ENCODE measurements around the gene NHEJ1.
"Not testable (repeated sequence)": the region's sequence is repeated elsewhere in the genome, so short reads cannot be mapped to it uniquely, and the experiment has no call there.

The NHEJ1 gene, protein sequence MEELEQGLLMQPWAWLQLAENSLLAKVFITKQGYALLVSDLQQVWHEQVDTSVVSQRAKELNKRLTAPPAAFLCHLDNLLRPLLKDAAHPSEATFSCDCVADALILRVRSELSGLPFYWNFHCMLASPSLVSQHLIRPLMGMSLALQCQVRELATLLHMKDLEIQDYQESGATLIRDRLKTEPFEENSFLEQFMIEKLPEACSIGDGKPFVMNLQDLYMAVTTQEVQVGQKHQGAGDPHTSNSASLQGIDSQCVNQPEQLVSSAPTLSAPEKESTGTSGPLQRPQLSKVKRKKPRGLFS

GRCh38 chr2:219160186-219161017 is at the start of gene NHEJ1:
TSS of gene NHEJ1 (minus strand) at chr2:219160815. CDS start at chr2:219158362, 2,453 bp downstream.
- H3K4me3 ChIP-seq (ENCODE audit: low read length) = peak within 1 kb of the TSS; percentile 78
- TF ChIP-seq ZNF274 (IDR thresholded peaks at IDR 0.05; ENCODE audit: low read depth, low read length) = no peak

GRCh38 chr2:219209236-219210195 is 48.9 kb upstream of the NHEJ1 start:
- no peak for TF ChIP-seq ZNF274 (IDR thresholded peaks at IDR 0.05; ENCODE audit: low read depth, low read length)
- no peak overlapping the region for H3K4me3 ChIP-seq (ENCODE audit: low read length)

GRCh38 chr2:219207884-219208740 is 47.5 kb upstream of the NHEJ1 start:
- no peak overlapping the region for H3K4me3 ChIP-seq (ENCODE audit: low read length)
- TF ChIP-seq ZNF274 (IDR thresholded peaks at IDR 0.05; ENCODE audit: low read depth, low read length) = no peak

GRCh38 chr2:219207134-219207883 is 46.7 kb upstream of the NHEJ1 start:
- no peak for TF ChIP-seq ZNF274 (IDR thresholded peaks at IDR 0.05; ENCODE audit: low read depth, low read length)

DNA sequence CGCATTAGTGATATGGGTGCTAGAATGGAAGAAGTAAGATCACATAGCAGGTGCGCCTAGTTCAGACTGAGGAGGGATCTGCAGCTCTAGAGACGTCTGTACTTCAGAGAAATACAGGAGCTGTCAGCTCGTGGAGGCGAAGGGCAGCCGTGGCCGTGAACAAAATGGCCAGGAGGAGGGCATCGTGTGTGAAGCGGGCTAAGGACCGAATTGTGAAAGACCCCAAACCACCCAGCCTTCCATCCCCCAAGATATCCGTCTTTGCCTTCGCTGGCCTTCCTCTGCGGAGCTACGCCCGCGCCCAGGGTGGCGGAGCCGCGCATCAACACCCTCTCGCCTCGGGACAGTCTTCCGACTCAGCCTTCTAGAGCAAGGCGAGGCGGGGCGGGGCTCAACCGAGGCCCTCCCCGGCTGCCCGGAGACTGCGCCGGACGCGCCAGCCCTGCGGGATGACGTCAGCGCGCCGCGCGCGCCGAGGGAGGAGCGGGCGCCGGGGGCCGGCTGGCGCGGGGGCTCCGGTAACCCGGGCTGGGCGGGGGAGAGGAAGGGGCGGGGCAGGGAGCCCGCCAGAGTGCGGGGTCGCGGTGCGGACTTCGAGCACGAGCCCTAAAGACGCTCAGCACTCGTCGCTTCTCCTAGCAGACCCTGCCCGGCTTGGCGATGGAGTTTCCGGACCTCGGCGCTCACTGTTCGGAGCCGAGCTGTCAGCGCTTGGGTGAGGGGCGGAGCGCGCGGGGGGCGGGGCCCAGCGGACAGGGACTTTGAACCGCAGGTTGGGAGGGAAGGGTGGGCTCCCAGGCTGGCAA is 45.9 kb upstream of the NHEJ1 start, which contains the start of gene ZFAND2B:
ZFAND2B (plus strand) TSS at position 455 of the 806 bp plus-strand sequence; CDS start at position 661, 206 bp downstream.
- peak within 1 kb of the TSS; percentile 78 for H3K4me3 ChIP-seq (ENCODE audit: low read length)

More at GRCh38 chr2:219207134-219207883, 46.7 kb upstream of the NHEJ1 start:
- peak overlapping the region; percentile 55; the same call in 1 of the 2 replicates for H3K4me3 ChIP-seq (ENCODE audit: low read length)

GRCh38 chr2:219205981-219206327 is 45.3 kb upstream of the NHEJ1 start:
- no peak for TF ChIP-seq ZNF274 (IDR thresholded peaks at IDR 0.05; ENCODE audit: low read depth, low read length)
- H3K4me3 ChIP-seq (ENCODE audit: low read length) = peak overlapping the region; percentile 78; the same call in 1 of the 2 replicates

More for the DNA sequence above, 45.9 kb upstream of the NHEJ1 start, which contains the start of gene ZFAND2B:
- TF ChIP-seq ZNF274 (IDR thresholded peaks at IDR 0.05; ENCODE audit: low read depth, low read length) = no peak

- TF ChIP-seq ZNF274 (IDR thresholded peaks at IDR 0.05; ENCODE audit: low read depth, low read length) = no peak
- no peak overlapping the region for H3K4me3 ChIP-seq (ENCODE audit: low read length)
Measured at GRCh38 chr2:219205165-219205538, 44.5 kb upstream of the NHEJ1 start.

GRCh38 chr2:219204425-219205164 is 44.0 kb upstream of the NHEJ1 start:
- TF ChIP-seq ZNF274 (IDR thresholded peaks at IDR 0.05; ENCODE audit: low read depth, low read length) = no peak
- H3K4me3 ChIP-seq (ENCODE audit: low read length) = no peak overlapping the region

GRCh38 chr2:219201331-219201730 is 40.7 kb upstream of the NHEJ1 start:
- H3K4me3 ChIP-seq (ENCODE audit: low read length) = not testable (repeated sequence)

GRCh38 chr2:219200502-219201326 is 40.1 kb upstream of the NHEJ1 start:
- not testable (repeated sequence) for H3K4me3 ChIP-seq (ENCODE audit: low read length)
